Measurements from ENCODE around the gene NKIRAS2.

The NKIRAS2 gene

GRCh38 chr17:42055027-42055426 is 35.1 kb downstream of the NKIRAS2 start:
- DNase-seq (ENCODE audit: low read depth in 2 of 2), result no peak
- TF ChIP-seq CTCF (IDR thresholded peaks at IDR 0.05; ENCODE audit: low read depth, low read length), result no peak
- no peak overlapping the region for H3K4me3 ChIP-seq (replicated peaks in 1 of 2; ENCODE audit: low read depth in 2 of 2, low read length in 2 of 2)

GRCh38 chr17:42055496-42055895 is 35.6 kb downstream of the NKIRAS2 start:
- TF ChIP-seq CTCF (IDR thresholded peaks at IDR 0.05; ENCODE audit: low read depth, low read length), result no peak
- no peak for DNase-seq (ENCODE audit: low read depth in 2 of 2)
- H3K4me3 ChIP-seq (replicated peaks in 1 of 2; ENCODE audit: low read depth in 2 of 2, low read length in 2 of 2), result no peak overlapping the region

GRCh38 chr17:42056635-42057034 is 36.7 kb downstream of the NKIRAS2 start:
- DNase-seq (ENCODE audit: low read depth in 2 of 2), result no peak
- TF ChIP-seq CTCF (IDR thresholded peaks at IDR 0.05; ENCODE audit: low read depth, low read length), result no peak
- no peak overlapping the region for H3K4me3 ChIP-seq (replicated peaks in 1 of 2; ENCODE audit: low read depth in 2 of 2, low read length in 2 of 2)

GRCh38 chr17:42058063-42058462 is 38.2 kb downstream of the NKIRAS2 start:
- no peak for DNase-seq (ENCODE audit: low read depth in 2 of 2)
- H3K4me3 ChIP-seq (replicated peaks in 1 of 2; ENCODE audit: low read depth in 2 of 2, low read length in 2 of 2), result no peak overlapping the region
- no peak for TF ChIP-seq CTCF (IDR thresholded peaks at IDR 0.05; ENCODE audit: low read depth, low read length)

- DNase-seq (ENCODE audit: low read depth in 2 of 2), result no peak
- H3K4me3 ChIP-seq (replicated peaks in 1 of 2; ENCODE audit: low read depth in 2 of 2, low read length in 2 of 2), result no peak overlapping the region
- no peak for TF ChIP-seq CTCF (IDR thresholded peaks at IDR 0.05; ENCODE audit: low read depth, low read length)
Measured at GRCh38 chr17:42059815-42060214, 39.9 kb downstream of the NKIRAS2 start.

- DNase-seq (ENCODE audit: low read depth in 2 of 2), result no peak
- no peak overlapping the region for H3K4me3 ChIP-seq (replicated peaks in 1 of 2; ENCODE audit: low read depth in 2 of 2, low read length in 2 of 2)
- no peak for TF ChIP-seq CTCF (IDR thresholded peaks at IDR 0.05; ENCODE audit: low read depth, low read length)
Measured at GRCh38 chr17:42060231-42060630, 40.3 kb downstream of the NKIRAS2 start.

Measured in cardiac fibroblast (primary cell).